ENCODE results near the gene KAZN.

Gene KAZN

DNA sequence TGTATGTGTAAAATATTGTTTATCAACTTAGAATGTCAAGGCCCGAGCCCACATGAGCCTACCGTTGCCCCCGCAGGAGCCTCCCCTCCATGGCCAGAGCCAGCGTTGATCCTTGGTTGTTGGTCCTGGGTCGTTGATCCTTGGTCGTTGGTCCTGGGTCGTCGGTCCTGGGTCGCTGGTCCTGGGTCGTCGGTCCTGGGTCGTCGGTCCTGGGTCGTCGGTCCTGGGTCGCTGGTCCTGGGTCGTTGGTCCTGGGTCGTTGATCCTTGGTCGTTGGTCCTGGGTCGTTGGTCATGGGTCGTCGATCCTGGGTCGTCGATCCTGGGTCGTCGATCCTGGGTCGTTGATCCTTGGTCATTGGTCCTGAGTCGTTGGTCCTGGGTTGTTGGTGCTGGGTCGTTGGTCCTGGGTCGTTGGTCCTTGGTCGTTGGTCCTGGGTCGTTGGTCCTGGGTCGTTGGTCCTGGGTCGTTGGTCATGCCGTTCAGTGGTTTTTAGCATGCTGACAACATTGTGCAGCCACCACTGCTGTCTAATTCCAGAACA is 450.0 kb downstream of the KAZN start:
- TF ChIP-seq CTCF (conservative IDR thresholded peaks at IDR 0.05; ENCODE audit: low read length) (no peak), EZH2phosphoT487 (IDR thresholded peaks at IDR 0.05; ENCODE audit: borderline replicate concordance) (no peak)
- no peaks in the 10 kb centered on the region for H3F3A ChIP-seq (ENCODE audit: low read depth)
- H4K20me1 ChIP-seq (ENCODE audit: insufficient read depth, low read length, poor library complexity, severe bottlenecking), result no peaks in the 10 kb centered on the region
- no peaks in the 10 kb centered on the region for H3K79me2 ChIP-seq (ENCODE audit: insufficient read depth, low read length)
- H2AFZ ChIP-seq (ENCODE audit: low read length), result no peak overlapping the region
- H3K9me3 ChIP-seq (ENCODE audit: insufficient read depth, low read depth, low read length), result no peaks in the 10 kb centered on the region
- H3K4me3 ChIP-seq (ENCODE audit: low read length, poor library complexity, severe bottlenecking), result no peak overlapping the region
- H3K4me2 ChIP-seq (ENCODE audit: low read depth, low read length, poor library complexity, severe bottlenecking), result no peak overlapping the region
- H3K27me3 ChIP-seq (ENCODE audit: insufficient read depth, low read length, poor library complexity, severe bottlenecking), result no peaks in the 10 kb centered on the region
- no peaks in the 10 kb centered on the region for H3K4me1 ChIP-seq (ENCODE audit: insufficient read depth, low read length, poor library complexity, severe bottlenecking)
- no peaks in the 10 kb centered on the region for H3K36me3 ChIP-seq (ENCODE audit: insufficient read depth, low read length)
- H3K9ac ChIP-seq (ENCODE audit: low read depth, low read length, poor library complexity, severe bottlenecking), result no peak overlapping the region
- no peaks in the 10 kb centered on the region for H3K9me2 ChIP-seq (replicated peaks; ENCODE audit: low read depth, low read length)

DNA sequence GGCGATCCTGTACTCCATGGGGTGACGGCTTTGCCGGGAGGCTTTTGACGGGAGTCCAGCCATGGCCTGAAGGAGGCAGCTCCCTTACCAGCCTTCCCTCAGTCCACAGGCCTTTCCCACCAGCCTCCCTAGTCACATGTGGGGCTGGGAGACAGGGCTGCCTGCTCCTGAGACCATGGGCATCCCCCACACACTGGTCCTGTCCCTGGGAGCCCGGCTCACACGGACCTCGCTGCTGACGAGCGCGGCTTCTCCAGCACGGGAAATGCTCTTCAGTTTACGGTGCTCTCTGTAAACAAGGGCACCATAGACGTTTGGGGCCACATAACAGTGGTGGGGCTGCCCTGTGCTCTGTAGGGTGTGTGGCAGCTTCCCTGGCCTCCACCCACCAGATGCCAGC is 450.6 kb downstream of the KAZN start:
- H3F3A ChIP-seq (ENCODE audit: low read depth), result no peaks in the 10 kb centered on the region
- H3K9me3 ChIP-seq (ENCODE audit: insufficient read depth, low read depth, low read length), result no peaks in the 10 kb centered on the region
- H3K9ac ChIP-seq (ENCODE audit: low read depth, low read length, poor library complexity, severe bottlenecking), result no peak overlapping the region
- H3K36me3 ChIP-seq (ENCODE audit: insufficient read depth, low read length), result no peaks in the 10 kb centered on the region
- H3K4me3 ChIP-seq (ENCODE audit: low read length, poor library complexity, severe bottlenecking), result no peak overlapping the region
- no peaks in the 10 kb centered on the region for H3K4me1 ChIP-seq (ENCODE audit: insufficient read depth, low read length, poor library complexity, severe bottlenecking)
- H3K9me2 ChIP-seq (replicated peaks; ENCODE audit: low read depth, low read length), result no peaks in the 10 kb centered on the region
- no peak overlapping the region for H3K4me2 ChIP-seq (ENCODE audit: low read depth, low read length, poor library complexity, severe bottlenecking)
- H2AFZ ChIP-seq (ENCODE audit: low read length), result no peak overlapping the region
- no peak for TF ChIP-seq CTCF (conservative IDR thresholded peaks at IDR 0.05; ENCODE audit: low read length)
- TF ChIP-seq EZH2phosphoT487 (IDR thresholded peaks at IDR 0.05; ENCODE audit: borderline replicate concordance), result no peak
- H4K20me1 ChIP-seq (ENCODE audit: insufficient read depth, low read length, poor library complexity, severe bottlenecking), result no peaks in the 10 kb centered on the region
- no peaks in the 10 kb centered on the region for H3K79me2 ChIP-seq (ENCODE audit: insufficient read depth, low read length)
- no peaks in the 10 kb centered on the region for H3K27me3 ChIP-seq (ENCODE audit: insufficient read depth, low read length, poor library complexity, severe bottlenecking)

- no peaks in the 10 kb centered on the region for H3F3A ChIP-seq (ENCODE audit: low read depth)
- no peak overlapping the region for H3K9ac ChIP-seq (ENCODE audit: low read depth, low read length, poor library complexity, severe bottlenecking)
- H3K4me2 ChIP-seq (ENCODE audit: low read depth, low read length, poor library complexity, severe bottlenecking), result no peak overlapping the region
- no peaks in the 10 kb centered on the region for H3K36me3 ChIP-seq (ENCODE audit: insufficient read depth, low read length)
- H3K4me1 ChIP-seq (ENCODE audit: insufficient read depth, low read length, poor library complexity, severe bottlenecking), result no peaks in the 10 kb centered on the region
- no peaks in the 10 kb centered on the region for H4K20me1 ChIP-seq (ENCODE audit: insufficient read depth, low read length, poor library complexity, severe bottlenecking)
- no peak overlapping the region for H2AFZ ChIP-seq (ENCODE audit: low read length)
- no peaks in the 10 kb centered on the region for H3K27me3 ChIP-seq (ENCODE audit: insufficient read depth, low read length, poor library complexity, severe bottlenecking)
- H3K4me3 ChIP-seq (ENCODE audit: low read length, poor library complexity, severe bottlenecking), result no peak overlapping the region
- H3K9me2 ChIP-seq (replicated peaks; ENCODE audit: low read depth, low read length), result no peaks in the 10 kb centered on the region
- H3K79me2 ChIP-seq (ENCODE audit: insufficient read depth, low read length), result no peaks in the 10 kb centered on the region
- H3K9me3 ChIP-seq (ENCODE audit: insufficient read depth, low read depth, low read length), result no peaks in the 10 kb centered on the region
- TF ChIP-seq CTCF (conservative IDR thresholded peaks at IDR 0.05; ENCODE audit: low read length) (no peak), EZH2phosphoT487 (IDR thresholded peaks at IDR 0.05; ENCODE audit: borderline replicate concordance) (no peak)
Measured at GRCh38 chr1:15051882-15052528, 453.5 kb downstream of the KAZN start.
